CD4-positive, alpha-beta T cell (primary cell): ENCODE data around the gene KIF26B. TPM values are rescaled to one million over a fixed set of nuclear protein-coding genes. Genes with fewer than 3 reads are reported as not detected.

ENCODE experiments used
- ATAC-seq: fragments of 200-7000 bp; cut with Tn5 transposase; one replicate; pipeline ENCODE4 v1.10.0; 2022; ENCODE audit warnings: mild to moderate bottlenecking; ENCODE audit not compliant: poor library complexity
- CTCF ChIA-PET: fragments of 350-600 bp; sonication (Branson Sonifier 250); formaldehyde crosslinking; loops from one replicate; lab custom pipeline; 2021; ENCODE audit warnings: antibody characterized with exemption, inconsistent platforms; lab: Charles Lee
- POLR2A ChIA-PET: fragments of 350-600 bp; sonication (Branson Sonifier 250); formaldehyde crosslinking; loops from one replicate; lab custom pipeline; 2021; ENCODE audit warnings: antibody characterized with exemption, inconsistent platforms; lab: Charles Lee
- DNase-seq, 14 experiments: peaks; one replicate each; pipeline ENCODE4 v3.0.0-alpha.2; 2013 to 2020; ENCODE audit warnings: mixed read lengths in 2 of 14
- H3K27ac ChIP-seq, 2 donors: one replicate each; pipeline versions ENCODE4 v1.5.1 to v1.7.0; 2013; ENCODE audit warnings: low read length in 2 of 2, low read depth in 1 of 2, mild to moderate bottlenecking in 1 of 2
- H3K27me3 ChIP-seq, 2 experiments: 1 replicate in 1 of 2; 2 replicates in 1 of 2; pipeline versions ENCODE4 v1.6.1 to v1.7.0; 2013; ENCODE audit warnings: low read length in 2 of 2, control low read depth in 1 of 2, mild to moderate bottlenecking in 1 of 2, moderate library complexity in 1 of 2; ENCODE audit not compliant: insufficient read depth in 2 of 2, control insufficient read depth in 1 of 2
- H3K36me3 ChIP-seq: one replicate; pipeline ENCODE4 v1.6.1; 2013; ENCODE audit warnings: low read length, control low read depth; ENCODE audit not compliant: insufficient read depth
- H3K4me1 ChIP-seq: one replicate; pipeline ENCODE4 v1.6.1; 2013; ENCODE audit warnings: low read length, control low read depth; ENCODE audit not compliant: insufficient read depth
- H3K4me3 ChIP-seq: one replicate; pipeline ENCODE4 v1.5.1; 2013; ENCODE audit warnings: mild to moderate bottlenecking, low read length, moderate library complexity
- H3K9me3 ChIP-seq, 2 experiments: 1 replicate in 1 of 2; 2 replicates in 1 of 2; pipeline versions ENCODE4 v1.6.1 to v1.7.0; 2013; ENCODE audit warnings: low read length in 2 of 2, mild to moderate bottlenecking in 2 of 2, control low read depth in 1 of 2, moderate library complexity in 1 of 2; ENCODE audit not compliant: control insufficient read depth in 1 of 2, insufficient read depth in 1 of 2
- H3K27ac Mint-ChIP-seq: one replicate; pipeline ENCODE4 v1.8.0; 2020; ENCODE audit warnings: mixed read lengths
- H3K27me3 Mint-ChIP-seq: one replicate; pipeline ENCODE4 v1.8.0; 2021; ENCODE audit warnings: mixed read lengths
- H3K36me3 Mint-ChIP-seq: one replicate; pipeline ENCODE4 v1.8.0; 2021; ENCODE audit warnings: low read depth, mixed read lengths
- H3K4me1 Mint-ChIP-seq: one replicate; pipeline ENCODE4 v1.8.0; 2021; ENCODE audit warnings: low read depth, mixed read lengths
- H3K4me3 Mint-ChIP-seq: one replicate; pipeline ENCODE4 v1.8.0; 2020; ENCODE audit warnings: mild to moderate bottlenecking, mixed read lengths
- H3K9me3 Mint-ChIP-seq: one replicate; pipeline ENCODE4 v1.8.0; 2020; ENCODE audit warnings: mixed read lengths
- CTCF ChIP-seq: fragments of 200-600 bp; IDR thresholded peaks from one replicate; pipeline ENCODE4 v1.8.0; 2022; ENCODE audit warnings: antibody characterized with exemption, mild to moderate bottlenecking
- intact Hi-C, 2 experiments: fragments of 100-400 bp; cut with DNase I in 1 of 2; cut with micrococcal nuclease in 1 of 2; formaldehyde crosslinking; loops; one replicate each; pipeline versions ENCODE4 v1.15.1 to v1.9.0; 2023 to 2025; cut with DNase I, micrococcal nuclease
- total RNA-seq, 174 experiments: library from RNA in 2 of 174; stranded (reverse) in 2 of 174; gene quantifications; one replicate each; pipeline ENCODE4 v1.2.3 and lab custom pipeline; 2021 to 2026

Gene KIF26B
- total RNA-seq, 2 experiments from 2014 or later: 0.03 TPM; not detected in 1

- intact Hi-C loops: no loop called here
- H3K4me3 ChIP-seq: no peak overlapping the region
- POLR2A ChIA-PET: no interaction called here
- Mint-ChIP-seq H3K4me1 (no peaks in the 10 kb centered on the region), H3K27ac (no peak overlapping the region), H3K4me3 (no peak overlapping the region), H3K36me3 (no peaks in the 10 kb centered on the region), H3K27me3 (peaks cover 11% of the 10 kb centered on the region), H3K9me3 (peaks cover 3% of the 10 kb centered on the region)
- H3K36me3 ChIP-seq: no peaks in the 10 kb centered on the region
- no peak for TF ChIP-seq CTCF
- peaks cover 5 to 8% of the 10 kb centered on the region in 2 experiments for H3K9me3 ChIP-seq
- no peak for ATAC-seq
- no peak for DNase-seq
- H3K27ac ChIP-seq: no peak overlapping the region
- H3K4me1 ChIP-seq: no peaks in the 10 kb centered on the region
- CTCF ChIA-PET: no interaction called here
- H3K27me3 ChIP-seq: peaks cover 0 to 10% of the 10 kb centered on the region in 2 experiments
These were observed 289.5 kb downstream of the KIF26B start for GRCh38 chr1:245444147-245444828.

- no peak overlapping the region for H3K27ac Mint-ChIP-seq
- H3K9me3 Mint-ChIP-seq: peaks cover 3% of the 10 kb centered on the region
- Histone ChIP-seq H3K9me3 (peaks cover 5 to 8% of the 10 kb centered on the region in 2 experiments), H3K4me1 (no peaks in the 10 kb centered on the region), H3K27ac (no peak overlapping the region), H3K36me3 (no peaks in the 10 kb centered on the region), H3K4me3 (no peak overlapping the region), H3K27me3 (peaks cover 0 to 10% of the 10 kb centered on the region in 2 experiments)
- no peaks in the 10 kb centered on the region for H3K36me3 Mint-ChIP-seq
- ChIA-PET CTCF (no interaction called here), POLR2A (no interaction called here)
- intact Hi-C loops: no loop called here
- peaks cover 11% of the 10 kb centered on the region for H3K27me3 Mint-ChIP-seq
- DNase-seq (no peak), ATAC-seq (no peak)
- TF ChIP-seq CTCF: no peak
- no peaks in the 10 kb centered on the region for H3K4me1 Mint-ChIP-seq
- no peak overlapping the region for H3K4me3 Mint-ChIP-seq
These were observed 290.2 kb downstream of the KIF26B start for GRCh38 chr1:245444945-245445344.

GRCh38 chr1:245448531-245448930 lies 293.7 kb downstream of the KIF26B start:
- H3K27me3 ChIP-seq: no peaks in the 10 kb centered on the region
- H3K4me1 Mint-ChIP-seq: no peaks in the 10 kb centered on the region
- CTCF ChIA-PET: no interaction called here
- no peak for ATAC-seq
- no peaks in the 10 kb centered on the region for H3K36me3 ChIP-seq
- no peak for TF ChIP-seq CTCF
- no peak for DNase-seq
- intact Hi-C loops: no loop called here
- POLR2A ChIA-PET: no interaction called here
- no peak overlapping the region for H3K27ac ChIP-seq
- H3K9me3 Mint-ChIP-seq: peaks cover 3% of the 10 kb centered on the region
- no peaks in the 10 kb centered on the region for H3K4me1 ChIP-seq
- H3K27ac Mint-ChIP-seq: no peak overlapping the region
- H3K27me3 Mint-ChIP-seq: no peaks in the 10 kb centered on the region
- no peaks in the 10 kb centered on the region for H3K36me3 Mint-ChIP-seq
- H3K4me3 ChIP-seq: no peak overlapping the region
- H3K4me3 Mint-ChIP-seq: no peak overlapping the region
- peaks cover 5% of the 10 kb centered on the region in 2 experiments for H3K9me3 ChIP-seq
